NCI-H187 treated with DMSO at 0.1 percent for 48 hours (cell line): ENCODE results near the gene GARNL3.

ENCODE experiments used
- DNase-seq: peaks from one replicate; lab custom pipeline; 2025; lab: John Stamatoyannopoulos, UW

GARNL3 gene, protein sequence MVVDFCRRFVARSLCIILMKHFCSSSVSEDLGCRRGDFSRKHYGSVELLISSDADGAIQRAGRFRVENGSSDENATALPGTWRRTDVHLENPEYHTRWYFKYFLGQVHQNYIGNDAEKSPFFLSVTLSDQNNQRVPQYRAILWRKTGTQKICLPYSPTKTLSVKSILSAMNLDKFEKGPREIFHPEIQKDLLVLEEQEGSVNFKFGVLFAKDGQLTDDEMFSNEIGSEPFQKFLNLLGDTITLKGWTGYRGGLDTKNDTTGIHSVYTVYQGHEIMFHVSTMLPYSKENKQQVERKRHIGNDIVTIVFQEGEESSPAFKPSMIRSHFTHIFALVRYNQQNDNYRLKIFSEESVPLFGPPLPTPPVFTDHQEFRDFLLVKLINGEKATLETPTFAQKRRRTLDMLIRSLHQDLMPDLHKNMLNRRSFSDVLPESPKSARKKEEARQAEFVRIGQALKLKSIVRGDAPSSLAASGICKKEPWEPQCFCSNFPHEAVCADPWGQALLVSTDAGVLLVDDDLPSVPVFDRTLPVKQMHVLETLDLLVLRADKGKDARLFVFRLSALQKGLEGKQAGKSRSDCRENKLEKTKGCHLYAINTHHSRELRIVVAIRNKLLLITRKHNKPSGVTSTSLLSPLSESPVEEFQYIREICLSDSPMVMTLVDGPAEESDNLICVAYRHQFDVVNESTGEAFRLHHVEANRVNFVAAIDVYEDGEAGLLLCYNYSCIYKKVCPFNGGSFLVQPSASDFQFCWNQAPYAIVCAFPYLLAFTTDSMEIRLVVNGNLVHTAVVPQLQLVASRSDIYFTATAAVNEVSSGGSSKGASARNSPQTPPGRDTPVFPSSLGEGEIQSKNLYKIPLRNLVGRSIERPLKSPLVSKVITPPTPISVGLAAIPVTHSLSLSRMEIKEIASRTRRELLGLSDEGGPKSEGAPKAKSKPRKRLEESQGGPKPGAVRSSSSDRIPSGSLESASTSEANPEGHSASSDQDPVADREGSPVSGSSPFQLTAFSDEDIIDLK

DNA sequence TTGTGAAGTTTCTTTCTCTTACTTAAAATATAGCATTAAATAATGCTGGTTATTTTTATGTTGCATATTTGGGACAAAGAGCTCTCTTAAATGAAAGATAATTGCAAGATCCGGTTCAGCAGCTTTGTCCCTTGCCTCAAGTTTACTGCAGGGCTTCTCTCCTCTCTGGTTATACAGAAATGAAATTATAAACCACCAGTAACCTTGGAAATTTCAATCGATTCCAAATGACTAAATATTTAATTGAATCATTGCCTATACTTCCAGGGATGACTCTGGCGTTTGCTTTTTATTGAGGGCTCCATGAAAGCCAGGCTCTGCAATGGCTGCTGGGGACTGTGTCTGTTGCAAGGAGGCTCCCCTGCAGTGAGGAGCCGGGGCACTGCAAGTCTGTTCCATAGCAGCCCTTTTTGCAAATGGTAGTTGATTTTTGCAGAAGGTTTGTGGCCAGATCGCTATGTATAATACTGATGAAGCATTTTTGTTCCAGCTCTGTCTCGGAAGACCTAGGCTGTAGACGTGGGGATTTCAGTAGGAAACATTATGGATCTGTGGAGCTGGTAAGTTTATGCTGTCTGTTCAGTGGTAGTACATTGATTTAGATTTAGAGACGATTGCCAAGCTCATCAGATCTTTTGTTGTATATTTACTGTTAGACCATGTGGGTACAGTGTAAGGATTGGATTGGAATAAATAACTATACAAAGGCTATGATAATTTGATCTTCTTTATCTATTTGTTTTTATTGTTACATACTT, at the start of gene GARNL3:
Gene GARNL3 (plus strand): TSS at position 313 of the 758 bp plus-strand sequence. CDS start 104 bp downstream, at position 417.
- DNase-seq, result no peak

DNA sequence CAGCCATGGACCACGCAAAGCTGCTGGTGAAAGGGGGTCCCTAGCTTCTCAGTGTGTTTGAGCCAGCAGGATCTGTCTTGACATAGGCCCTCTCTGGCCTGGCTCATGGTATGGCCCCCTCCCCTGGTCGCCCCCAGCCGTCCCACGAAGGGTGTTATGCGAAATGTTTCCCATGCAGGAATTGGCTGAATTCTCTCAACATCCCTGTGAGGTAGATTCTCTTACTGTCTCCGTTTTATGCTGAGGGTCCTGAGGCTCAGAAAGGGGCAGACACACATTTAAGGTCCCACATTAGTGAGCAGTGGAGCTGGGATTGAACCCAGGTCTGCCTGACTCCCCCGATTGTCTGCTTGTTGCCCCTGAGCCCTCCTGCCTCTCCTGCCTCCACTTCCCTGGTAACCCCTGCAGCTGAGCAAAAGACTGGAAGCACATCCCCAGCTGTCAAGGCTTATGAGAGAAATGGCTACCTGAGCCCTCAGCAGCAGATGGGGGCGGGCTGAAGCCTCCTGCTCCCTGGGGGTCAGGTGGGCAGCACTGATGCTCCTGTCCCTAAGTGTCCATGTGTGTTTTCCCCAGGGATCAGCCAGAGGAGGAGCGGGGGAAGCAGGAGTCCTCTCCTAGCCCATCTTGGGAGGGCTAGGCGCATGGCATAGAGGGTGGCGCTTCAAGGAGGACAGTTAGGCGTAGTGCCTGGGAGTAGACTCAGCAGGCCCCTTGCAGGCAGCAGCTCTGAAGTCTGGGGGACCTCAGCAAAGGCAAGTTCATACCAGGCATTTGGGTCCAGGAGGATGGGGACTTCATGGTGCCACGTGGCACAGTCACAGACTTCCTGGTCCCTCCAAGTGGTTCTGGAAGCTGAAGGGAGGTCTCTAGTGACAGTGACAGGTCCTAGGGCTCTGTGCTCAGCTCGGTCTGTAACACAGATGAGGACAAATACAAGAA, 49.0 kb upstream of the GARNL3 start:
- DNase-seq, result no peak

DNA sequence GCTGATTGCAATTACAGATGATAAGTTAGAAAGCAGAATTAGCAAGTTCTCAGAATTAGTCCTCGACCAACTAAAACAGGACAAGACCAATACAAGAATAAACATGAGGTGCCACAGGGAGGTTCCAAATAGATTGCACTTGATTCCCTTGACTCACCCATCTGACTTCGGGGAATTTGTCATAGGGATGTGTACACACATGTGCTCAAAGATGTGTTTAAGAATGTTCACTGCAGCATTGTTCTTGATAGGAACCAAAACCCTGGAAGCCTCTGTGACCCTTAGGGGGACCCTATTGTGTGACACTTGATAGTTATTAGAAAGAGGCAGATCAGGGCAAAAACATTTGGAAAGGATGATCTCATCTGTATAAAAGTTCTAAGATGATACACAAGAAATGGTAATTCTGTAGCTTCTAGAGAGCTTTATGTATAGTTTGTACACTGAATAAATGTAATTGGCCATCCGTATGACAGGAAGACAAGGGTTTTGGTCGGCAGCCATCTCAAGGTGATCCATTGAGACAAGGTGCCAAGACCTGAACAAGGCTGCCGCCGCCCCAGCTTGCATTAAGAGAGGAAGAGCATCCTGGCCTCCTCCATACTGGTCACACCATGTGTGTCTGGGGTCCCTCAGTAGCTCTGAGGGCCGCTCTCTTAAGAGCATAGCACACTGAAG, 48.2 kb upstream of the GARNL3 start:
- no peak for DNase-seq

DNA sequence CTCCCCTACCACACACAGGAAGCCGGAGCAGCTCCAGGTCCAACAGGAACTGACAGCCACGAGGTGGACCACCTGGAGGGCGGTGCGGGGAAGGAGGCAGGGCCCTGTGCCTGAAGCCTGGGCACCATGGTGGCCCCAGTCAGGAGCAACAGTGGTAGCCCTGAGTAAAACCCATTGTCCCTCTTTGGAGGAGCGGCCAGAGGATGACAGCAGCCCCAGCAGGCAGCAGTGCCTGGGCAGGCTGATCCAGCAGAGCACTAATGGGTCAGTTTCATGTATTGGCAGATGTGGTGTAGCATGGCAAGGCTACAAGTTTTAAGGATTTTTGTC, 47.7 kb upstream of the GARNL3 start:
- no peak for DNase-seq

DNA sequence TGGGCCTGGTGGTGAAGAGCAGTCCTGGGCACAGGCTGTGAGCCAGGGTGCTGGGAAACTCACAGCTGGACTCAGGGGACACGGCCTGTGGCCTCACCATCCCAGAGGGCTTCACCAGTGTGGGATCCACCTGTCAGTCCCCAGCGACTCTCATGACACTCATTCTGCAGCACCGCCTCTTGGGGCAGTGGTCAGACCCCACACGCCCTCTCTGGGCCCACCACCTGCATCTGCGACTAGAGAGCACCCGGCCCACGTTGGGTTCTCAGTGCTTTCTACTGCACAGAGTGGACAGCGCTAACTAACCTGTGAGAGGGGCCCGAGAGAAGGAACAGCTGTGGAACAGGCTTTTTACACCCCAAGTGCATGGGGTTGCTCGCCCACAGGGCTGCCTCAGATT, 45.8 kb upstream of the GARNL3 start:
- DNase-seq, result no peak

DNA sequence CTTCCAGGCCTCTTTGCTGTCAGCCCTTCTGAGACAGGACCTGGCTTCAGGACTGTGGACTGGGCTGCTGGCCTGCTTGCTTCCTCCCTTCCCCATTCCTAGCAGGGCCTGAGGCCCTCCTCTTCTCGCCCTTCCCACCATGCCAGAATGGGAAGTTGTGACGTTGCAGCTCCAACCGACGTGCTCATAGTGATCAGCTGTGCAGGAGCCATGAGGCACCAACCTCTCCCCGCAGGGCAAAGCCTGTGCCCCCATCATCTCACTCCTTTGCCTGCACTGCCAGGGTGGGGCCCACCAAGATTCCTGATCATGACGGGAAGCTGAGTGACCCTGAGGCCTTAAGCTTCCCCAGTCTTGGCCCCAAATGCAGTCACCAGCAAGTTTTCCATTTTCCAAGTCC, 45.1 kb upstream of the GARNL3 start:
- DNase-seq, result no peak

DNA sequence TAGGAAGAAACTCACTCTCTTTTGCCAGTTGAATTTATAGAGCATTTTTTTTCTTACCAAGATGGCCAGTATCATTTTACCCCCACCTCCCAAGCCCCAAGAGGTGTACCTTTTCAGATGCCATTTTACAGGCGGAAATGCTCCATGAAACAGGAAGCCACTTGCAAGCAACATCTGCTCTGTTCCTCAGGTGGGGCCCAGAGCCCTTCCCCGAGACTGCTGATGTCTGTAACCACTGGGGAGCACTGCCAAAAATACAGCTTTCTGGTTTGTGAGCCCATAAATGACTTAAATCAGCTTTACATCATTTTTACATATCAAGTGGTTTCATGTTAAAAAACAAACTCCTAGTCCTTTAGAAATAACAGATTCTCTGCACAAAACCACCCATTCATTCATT, 42.9 kb upstream of the GARNL3 start:
- DNase-seq, result no peak

DNA sequence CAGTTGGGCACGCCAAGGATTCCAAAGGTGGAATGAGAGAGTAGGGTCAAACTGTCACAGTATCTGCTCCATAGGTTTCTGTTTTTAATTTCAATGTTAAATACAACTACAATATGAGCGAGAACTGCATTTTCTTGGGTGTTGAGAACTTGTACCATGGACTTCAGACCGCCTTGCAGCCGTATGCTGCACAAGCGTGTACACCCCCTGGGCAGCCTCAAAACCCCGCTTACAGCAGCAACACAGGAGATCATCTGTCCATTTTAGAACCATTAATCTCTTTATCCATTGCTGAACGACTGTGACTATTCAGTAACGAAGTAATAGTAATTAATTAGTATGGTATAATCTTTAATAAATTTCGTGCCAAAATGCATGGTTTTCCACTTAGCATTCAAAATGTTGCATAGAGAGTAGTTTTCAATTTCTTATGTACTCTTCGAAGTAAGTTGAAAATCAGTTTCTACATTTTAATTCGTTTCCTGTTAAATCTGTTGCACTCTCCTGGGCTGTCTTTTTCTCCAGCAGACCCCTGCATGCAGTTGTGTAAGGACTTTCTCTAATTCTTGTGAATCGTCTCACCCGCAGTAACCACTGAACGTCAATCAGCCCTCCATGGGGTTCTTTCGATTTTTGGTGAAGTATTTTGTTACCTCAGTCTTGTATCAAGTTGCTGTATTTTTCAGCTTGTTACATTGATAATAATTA, 42.0 kb upstream of the GARNL3 start:
- no peak for DNase-seq

DNA sequence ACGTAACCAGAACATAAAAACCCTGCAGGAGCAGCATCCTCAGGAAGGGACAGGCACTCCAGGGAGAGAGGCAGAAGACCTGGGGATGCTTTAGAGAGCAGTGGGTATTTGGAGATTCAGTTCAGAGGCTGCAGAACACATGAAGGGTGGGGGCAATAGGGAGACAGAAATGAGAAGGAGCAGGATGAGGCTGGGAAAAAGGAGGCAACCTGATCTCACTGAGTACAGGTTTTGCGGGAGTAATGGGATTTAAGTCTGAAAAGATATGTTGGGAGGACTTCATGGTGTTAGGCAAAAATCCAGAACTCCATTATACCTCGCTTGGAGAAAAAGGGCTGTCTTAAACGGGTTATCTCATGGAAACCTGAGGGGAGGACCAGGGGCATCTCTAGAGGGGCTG, 41.3 kb upstream of the GARNL3 start:
- no peak for DNase-seq

DNA sequence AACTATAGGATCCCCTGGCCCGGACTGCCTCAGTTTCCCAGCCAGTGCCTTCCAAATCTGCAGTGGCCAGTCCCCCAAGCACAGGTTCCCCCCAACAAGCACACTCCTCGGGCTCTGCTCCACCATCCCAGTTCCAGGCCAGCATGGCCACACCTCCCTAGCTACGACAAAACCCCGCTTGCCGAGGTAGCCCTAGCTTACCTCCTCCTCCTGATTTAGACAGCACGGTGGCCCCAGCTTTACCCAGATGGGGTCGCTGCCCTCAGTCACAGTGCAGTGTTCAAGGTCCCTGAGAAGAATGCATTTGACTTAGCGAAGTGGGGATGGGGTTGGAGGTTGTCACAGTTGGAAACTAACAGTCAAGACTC, 40.8 kb upstream of the GARNL3 start:
- DNase-seq, result no peak

DNA sequence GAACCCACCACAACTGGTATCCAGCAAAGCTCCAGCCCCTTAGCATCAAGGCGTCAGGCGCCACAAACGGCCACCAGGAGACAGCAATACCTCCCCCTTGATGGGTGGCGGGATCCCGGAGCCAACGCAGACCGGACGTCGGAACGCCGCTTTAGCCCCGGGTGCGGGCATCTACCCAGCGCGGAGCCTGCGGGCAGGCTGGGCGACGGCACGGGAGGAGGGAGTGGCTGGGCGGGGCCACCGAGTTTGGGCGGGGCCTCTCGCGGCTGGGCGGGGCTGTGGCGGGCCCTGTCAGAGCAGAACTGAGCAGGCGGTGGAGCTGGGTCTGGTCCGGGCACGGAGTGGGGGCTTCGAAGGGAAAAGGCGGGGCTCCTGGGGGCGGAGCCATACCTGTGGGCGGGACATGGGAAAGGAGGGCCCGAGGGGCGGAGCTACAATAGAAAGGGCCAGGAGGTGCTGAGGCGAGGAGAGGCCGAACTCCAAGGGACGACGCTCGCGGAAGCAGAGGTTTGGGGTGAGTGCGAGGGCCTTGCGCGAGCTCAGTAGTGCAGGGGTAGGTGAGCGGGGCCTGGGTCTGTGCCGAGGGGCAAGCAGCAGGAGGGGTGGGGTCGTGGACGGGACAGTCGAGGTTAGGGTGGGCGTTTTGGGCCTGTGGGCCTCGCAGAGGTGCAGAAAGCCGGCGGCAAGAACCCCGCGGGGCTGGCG, 40.2 kb upstream of the GARNL3 start:
- DNase-seq, result no peak

DNA sequence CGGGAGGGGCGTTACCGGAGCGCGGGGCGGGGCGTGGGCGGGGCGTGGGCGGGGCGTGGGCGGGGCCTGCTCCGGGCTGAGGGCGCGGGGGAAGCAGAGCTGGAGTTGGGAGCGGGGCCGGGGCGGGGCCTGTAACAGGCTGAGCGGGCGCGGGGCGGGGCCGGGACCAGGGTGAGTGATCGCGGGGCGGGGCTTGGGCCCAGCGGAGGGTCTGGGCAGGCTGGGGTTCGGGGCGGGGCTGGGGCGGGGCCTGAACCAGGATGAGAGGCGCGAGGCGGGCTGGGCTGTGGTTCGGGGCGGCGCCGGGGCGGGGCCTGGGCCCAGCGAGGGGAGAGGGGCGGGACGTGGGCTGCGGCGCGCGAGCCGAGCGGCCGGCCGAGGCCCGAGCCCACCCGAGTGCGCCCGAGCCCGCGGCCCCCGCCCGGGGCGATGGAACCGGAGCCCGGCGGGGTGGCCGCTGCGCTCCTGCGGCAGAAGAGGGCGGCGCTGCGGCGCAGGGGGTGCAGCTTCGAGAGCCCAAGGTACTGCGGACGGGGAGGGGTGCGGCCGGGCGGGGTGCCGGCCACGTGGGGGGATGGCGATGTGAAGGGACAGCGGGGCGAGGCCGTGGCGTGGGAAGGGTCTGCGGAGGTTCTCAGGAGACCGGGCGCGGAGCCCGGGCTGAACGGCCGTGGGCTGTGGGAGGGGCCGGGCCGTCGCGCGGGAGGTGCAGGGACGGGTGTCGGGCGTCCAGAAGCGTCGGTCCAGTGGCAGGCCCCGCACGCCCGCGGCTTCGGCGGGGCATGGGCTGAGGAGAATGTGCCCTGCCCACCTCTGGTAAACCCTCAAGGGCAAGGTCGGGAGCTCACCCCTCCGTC, 39.5 kb upstream of the GARNL3 start:
- DNase-seq, result peak; percentile 22

DNA sequence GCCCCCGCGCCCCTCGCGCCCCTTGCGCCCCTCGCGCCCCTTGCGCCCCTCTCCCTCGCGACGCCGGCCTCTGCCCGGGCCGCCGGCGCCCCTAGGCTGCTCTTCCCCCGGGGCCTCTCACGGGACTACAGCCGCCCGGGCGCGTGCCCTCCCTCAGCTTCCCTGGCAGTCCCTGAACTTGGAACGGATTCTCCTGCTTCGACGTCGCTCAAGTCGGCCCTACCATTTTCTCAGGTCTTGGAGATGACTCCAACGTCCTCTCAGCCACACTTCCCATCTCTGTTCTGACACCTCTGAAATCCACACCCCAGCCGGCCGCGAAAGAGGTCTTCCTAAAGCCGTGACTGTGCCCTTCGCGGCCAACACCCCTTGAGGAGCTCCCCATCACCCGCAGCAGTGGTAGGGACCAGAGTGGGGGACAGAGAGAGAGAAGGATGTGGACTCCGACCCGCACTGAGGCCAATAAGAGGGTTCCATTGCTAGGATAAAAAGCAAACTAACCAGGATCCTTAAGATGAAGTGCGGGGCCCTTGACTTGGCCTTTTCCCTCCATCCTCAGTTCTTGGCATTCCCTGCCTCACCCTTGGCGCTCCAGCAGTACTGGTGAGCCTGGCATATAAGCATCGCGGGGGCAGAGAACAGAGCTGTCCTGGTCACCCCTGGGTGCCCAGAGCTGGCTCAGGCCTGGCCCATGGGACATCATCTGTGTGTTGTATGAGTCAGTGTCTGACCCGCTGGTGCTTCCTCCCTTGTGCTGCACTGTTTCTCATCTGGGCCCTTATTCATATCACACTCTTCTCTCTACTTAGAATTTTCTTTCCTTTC, 38.6 kb upstream of the GARNL3 start:
- no peak for DNase-seq

DNA sequence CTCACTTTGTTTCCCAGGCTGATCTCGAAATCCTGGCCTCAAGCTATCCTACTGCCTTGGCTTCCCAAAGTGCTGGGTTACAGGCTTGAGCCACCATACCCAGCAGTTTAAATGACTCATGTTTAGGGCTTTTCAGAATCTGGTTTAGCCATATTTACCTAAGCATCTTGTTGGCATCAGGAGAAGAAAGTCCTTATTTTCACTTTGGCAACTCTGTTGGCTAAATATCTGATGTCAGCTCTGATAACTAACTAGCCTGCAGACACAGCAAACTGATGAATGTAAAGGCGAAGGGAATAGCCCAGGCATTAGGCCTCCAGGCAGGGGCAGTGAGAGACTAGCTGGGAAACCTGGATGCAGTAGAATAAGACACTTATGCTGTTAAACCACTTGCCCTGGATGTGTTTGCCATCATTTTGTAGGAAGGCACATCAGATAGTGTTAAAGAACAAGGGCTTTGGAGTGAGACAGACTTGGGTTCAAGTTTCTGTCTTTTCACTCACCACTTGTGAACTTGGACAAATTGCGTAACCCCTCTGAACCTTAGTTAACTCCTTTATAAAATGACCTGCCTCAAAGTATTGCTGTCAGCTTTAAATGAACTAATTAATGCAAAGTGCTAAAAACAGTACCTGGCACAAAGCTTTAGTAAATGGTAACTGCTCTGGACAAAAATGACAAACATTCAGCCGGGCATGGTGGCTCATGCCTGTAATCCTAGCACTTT, 34.7 kb upstream of the GARNL3 start:
- DNase-seq, result no peak

DNA sequence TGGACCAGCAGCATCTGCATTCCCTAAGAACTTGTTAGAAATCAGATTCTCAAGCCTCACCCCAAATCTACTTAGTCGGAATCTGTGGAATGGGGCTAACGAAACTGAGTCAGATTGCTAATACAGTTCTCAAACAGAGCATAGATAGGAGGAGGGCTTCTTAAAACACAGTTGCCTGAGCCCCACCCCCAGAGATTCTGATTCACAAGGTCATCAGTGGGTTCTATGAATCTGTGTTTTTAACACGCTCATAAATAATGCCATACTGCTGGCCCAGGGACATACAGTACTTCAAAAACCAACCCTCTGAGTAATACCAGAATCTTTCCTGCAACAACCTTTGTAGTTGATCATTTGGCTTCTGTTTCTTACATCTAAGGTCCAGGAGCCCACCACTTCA, 32.9 kb upstream of the GARNL3 start:
- no peak for DNase-seq

DNA sequence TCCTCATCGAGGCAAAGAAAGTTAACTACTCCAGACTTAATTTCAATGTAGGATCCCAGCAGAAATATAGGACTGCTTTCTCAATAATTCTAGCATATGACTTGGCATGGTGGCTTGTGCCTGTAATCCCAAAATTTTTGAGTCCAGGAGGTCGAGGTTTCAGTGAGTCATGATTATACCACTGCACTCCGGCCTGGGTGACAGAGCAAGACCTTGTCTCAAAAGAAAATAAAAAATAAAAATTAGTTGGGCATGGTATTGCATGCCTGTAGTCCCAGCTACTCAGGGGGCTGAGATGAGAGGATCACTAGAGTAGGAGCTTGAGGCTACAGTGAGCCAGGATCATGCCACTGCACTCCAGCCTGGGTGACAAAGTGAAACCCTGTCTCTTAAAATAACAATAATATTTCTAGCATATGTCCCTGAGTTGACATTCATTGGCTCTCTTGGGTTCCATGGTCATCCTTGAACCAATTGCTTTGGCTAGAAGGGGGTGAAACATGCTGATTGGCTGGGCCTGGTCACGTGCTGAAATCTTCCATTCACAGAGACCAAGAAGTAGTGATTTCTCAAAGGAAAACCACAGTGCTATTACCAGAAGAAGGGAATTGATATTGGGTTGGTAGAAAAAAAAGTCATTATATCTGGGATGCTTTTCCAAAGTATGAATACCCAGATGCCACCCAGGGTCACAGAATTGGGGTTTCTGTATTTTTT, 31.6 kb upstream of the GARNL3 start:
- DNase-seq, result no peak
